GM12878 (cell line): ENCODE data around the gene ITPR3. TPM values are rescaled to one million over a fixed set of nuclear protein-coding genes. Genes with fewer than 3 reads are reported as not detected.

Source experiments
- BCL11A ChIP-seq: IDR thresholded peaks from 2 replicates; pipeline ENCODE4 v1.6.1; 2011; ENCODE audit warnings: low read depth, low read length
- BMI1 ChIP-seq: fragments of 450-650 bp; IDR thresholded peaks from 2 replicates; pipeline ENCODE4 v1.6.1; 2016; ENCODE audit warnings: mild to moderate bottlenecking, moderate library complexity, borderline replicate concordance
- CEBPZ ChIP-seq: fragments of 150-350 bp; IDR thresholded peaks from 2 replicates; pipeline ENCODE4 v1.6.1; 2016; ENCODE audit warnings: low read depth, low read length
- DPF2 ChIP-seq: fragments of 450-650 bp; IDR thresholded peaks from 2 replicates; pipeline ENCODE4 v1.6.1; 2017; ENCODE audit warnings: mild to moderate bottlenecking
- MAX ChIP-seq: IDR thresholded peaks from 2 replicates; pipeline ENCODE4 v1.6.1; 2012; ENCODE audit warnings: low read depth, low read length, improper control_type of control experiment
- MYC ChIP-seq: IDR thresholded peaks from 2 replicates; pipeline ENCODE4 v1.6.1; 2011; ENCODE audit warnings: mild to moderate bottlenecking, low read length, moderate library complexity, inconsistent platforms; ENCODE audit not compliant: insufficient read depth, insufficient replicate concordance, insufficient read length, severe bottlenecking
- NFIC ChIP-seq: IDR thresholded peaks from 2 replicates; pipeline ENCODE4 v1.6.1; 2012; ENCODE audit warnings: low read depth, mild to moderate bottlenecking, inconsistent platforms, low read length, moderate library complexity
- RBBP5 ChIP-seq: fragments of 200-600 bp; sonication (generic); conservative IDR thresholded peaks from 2 replicates; pipeline ENCODE4 v1.6.1; 2016
- RELB ChIP-seq: fragments of 450-650 bp; IDR thresholded peaks from 2 replicates; pipeline ENCODE4 v1.6.1; 2017; ENCODE audit warnings: low read depth, mild to moderate bottlenecking, moderate library complexity
- SIX5 ChIP-seq: IDR thresholded peaks from 2 replicates; pipeline ENCODE4 v1.6.1; 2011; ENCODE audit warnings: mild to moderate bottlenecking, low read depth, low read length, moderate library complexity; ENCODE audit not compliant: severe bottlenecking
- SKIL ChIP-seq: fragments of 450-650 bp; IDR thresholded peaks from 2 replicates; pipeline ENCODE4 v1.6.1; 2017; ENCODE audit warnings: mild to moderate bottlenecking, low read depth, inconsistent platforms; ENCODE audit not compliant: poor library complexity, severe bottlenecking
- SREBF2 ChIP-seq: IDR thresholded peaks from 2 replicates; pipeline ENCODE4 v1.6.1; 2012; ENCODE audit warnings: mild to moderate bottlenecking, low read length
- STAT1 ChIP-seq: fragments of 450-650 bp; conservative IDR thresholded peaks from 2 replicates; pipeline ENCODE4 v1.6.1; 2014; ENCODE audit warnings: antibody characterized with exemption, mild to moderate bottlenecking
- STAT3 ChIP-seq: IDR thresholded peaks from 2 replicates; pipeline ENCODE4 v1.6.1; 2011; ENCODE audit warnings: low read depth, low read length, improper control_type of control experiment
- ZNF592 ChIP-seq: fragments of 450-650 bp; IDR thresholded peaks from 2 replicates; pipeline ENCODE4 v1.6.1; 2017; ENCODE audit warnings: mild to moderate bottlenecking, moderate library complexity
- ZZZ3 ChIP-seq: IDR thresholded peaks from 2 replicates; pipeline ENCODE4 v1.6.1; 2011; ENCODE audit warnings: low read depth; ENCODE audit not compliant: control insufficient read depth, insufficient read length
- polyA plus RNA-seq, 11 experiments: library from polyadenylated mRNA; depleted of rRNA in 4 of 11; unstranded in 6 of 11; stranded (reverse) in 5 of 11; fragments of >200 nt; fragmentation: Nextera tagmentation in 4 of 11; fragmentation: Illumina TruSeq in 1 of 11; extraction: Ambion mirVana in 4 of 11; extraction: Trizol in 1 of 11; gene quantifications; 1 replicate in 1 of 11; 2 replicates in 10 of 11; pipeline versions ENCODE4 v1.2.1 to v1.2.3, GENCODE V29; 2011 to 2016; ENCODE audit warnings: inconsistent platforms in 2 of 11, missing spikeins in 2 of 11, low read depth in 1 of 11
- total RNA-seq, 4 experiments: library from RNA; depleted of rRNA in 3 of 4; stranded (reverse); fragments of >200 nt in 3 of 4; fragmentation: Illumina TruSeq in 1 of 4; extraction: Trizol in 1 of 4; gene quantifications; 2 replicates each; pipeline versions ENCODE4 v1.2.1 to v1.2.3, GENCODE V29; 2013 to 2021

ITPR3 gene
- total and polyA plus RNA-seq, 10 of the 15 experiments (the other 5 are each of a cell fraction or from before 2014, with no cell fraction given) = 0.32 to 34.0 (median 11.9) TPM

GRCh38 chr6:33585403-33586107 is 35.6 kb upstream of the ITPR3 start (continued):
- TF ChIP-seq STAT1 (no peak), RBBP5 (no peak), SKIL (no peak), NFIC (no peak), SREBF2 (no peak), ZNF592 (0 out of 2 replicates have a peak, but pooled peaks have one; percentile 60), ZZZ3 (no peak), MYC (no peak), BMI1 (no peak), STAT3 (no peak), SIX5 (no peak), DPF2 (peak; percentile 21; the same call in 1 of the 2 replicates), CEBPZ (no peak), RELB (peak; percentile 31; the same call in 1 of the 2 replicates), BCL11A (no peak), MAX (peak; percentile 80)
